CD4-positive, alpha-beta memory T cell (primary cell): ENCODE results near the gene ZBTB7B. TPM values are rescaled to one million over a fixed set of nuclear protein-coding genes. Genes with fewer than 3 reads are reported as not detected.
A peak's percentile ranks its signal among the peaks of the same experiment; 100 is the strongest.

Experiments used
- CTCF ChIA-PET: fragments of 350-600 bp; sonication (Branson Sonifier 250); formaldehyde crosslinking; loops from one replicate; lab custom pipeline; 2021; ENCODE audit warnings: inconsistent platforms; ENCODE audit not compliant: partially characterized antibody; lab: Charles Lee
- POLR2A ChIA-PET: fragments of 350-600 bp; sonication (Branson Sonifier 250); formaldehyde crosslinking; loops from one replicate; lab custom pipeline; 2021; ENCODE audit not compliant: partially characterized antibody; lab: Charles Lee
- DNase-seq, 5 donors: peaks; one replicate each; pipeline versions ENCODE4 v3.0.0 to v3.0.0-alpha.2; 2020 to 2022; ENCODE audit warnings: mixed read lengths in 1 of 5
- H3K27ac ChIP-seq: one replicate; pipeline ENCODE4 v1.7.0; 2013; ENCODE audit warnings: low read depth, low read length
- H3K27me3 ChIP-seq: 2 replicates; pipeline ENCODE4 v1.7.0; 2013; ENCODE audit warnings: mild to moderate bottlenecking, low read length, moderate library complexity; ENCODE audit not compliant: insufficient read depth
- H3K36me3 ChIP-seq: 2 replicates; pipeline ENCODE4 v1.7.0; 2013; ENCODE audit warnings: mild to moderate bottlenecking, low read length, moderate library complexity; ENCODE audit not compliant: insufficient read depth
- H3K4me1 ChIP-seq: 2 replicates; pipeline ENCODE4 v1.7.0; 2013; ENCODE audit warnings: mild to moderate bottlenecking, low read length, moderate library complexity; ENCODE audit not compliant: insufficient read depth
- H3K4me3 ChIP-seq, 2 donors: one replicate each; pipeline ENCODE4 v1.7.0; 2013; ENCODE audit warnings: low read length in 2 of 2, mild to moderate bottlenecking in 1 of 2
- H3K9me3 ChIP-seq, 2 donors: one replicate each; pipeline ENCODE4 v1.7.0; 2013; ENCODE audit warnings: low read length in 2 of 2, control low read depth in 1 of 2; ENCODE audit not compliant: control insufficient read depth in 1 of 2
- H3K27ac Mint-ChIP-seq, 7 donors: one replicate each; pipeline ENCODE4 v1.8.0; 2020 to 2021; ENCODE audit warnings: mixed read lengths in 7 of 7, mild to moderate bottlenecking in 6 of 7, inconsistent platforms in 3 of 7, moderate library complexity in 3 of 7
- H3K27me3 Mint-ChIP-seq, 2 donors: one replicate each; pipeline ENCODE4 v1.8.0; 2020 to 2021; ENCODE audit warnings: mixed read lengths in 2 of 2
- H3K36me3 Mint-ChIP-seq, 2 donors: one replicate each; pipeline ENCODE4 v1.8.0; 2020 to 2021; ENCODE audit warnings: mixed read lengths in 2 of 2, inconsistent platforms in 1 of 2, mild to moderate bottlenecking in 1 of 2
- H3K4me1 Mint-ChIP-seq, 4 donors: one replicate each; pipeline ENCODE4 v1.8.0; 2020 to 2021; ENCODE audit warnings: mixed read lengths in 4 of 4, mild to moderate bottlenecking in 1 of 4
- H3K4me3 Mint-ChIP-seq, 8 donors: one replicate each; pipeline ENCODE4 v1.8.0; 2020 to 2021; ENCODE audit warnings: mixed read lengths in 8 of 8, mild to moderate bottlenecking in 7 of 8, moderate library complexity in 6 of 8, inconsistent platforms in 3 of 8
- H3K9me3 Mint-ChIP-seq, 8 donors: one replicate each; pipeline ENCODE4 v1.8.0; 2020 to 2021; ENCODE audit warnings: mixed read lengths in 8 of 8, mild to moderate bottlenecking in 5 of 8, inconsistent platforms in 3 of 8, moderate library complexity in 1 of 8
- intact Hi-C: fragments of 100-400 bp; cut with micrococcal nuclease; formaldehyde crosslinking; loops from one replicate; pipeline ENCODE4 v1.15.1; 2023
- polyA plus RNA-seq, 2 donors: library from polyadenylated mRNA; unstranded; fragments of 300-500 nt; fragmentation: Illumina TruSeq; gene quantifications; one replicate each; pipeline ENCODE4 v1.2.3, GENCODE V29; 2021
- total RNA-seq, 2 experiments: library from RNA; stranded (reverse); gene quantifications; one replicate each; pipeline ENCODE4 v1.2.3, GENCODE V29; 2021

Gene ZBTB7B
- total and polyA plus RNA-seq, 4 experiments from 2014 or later, result 3.4 to 92.7 (median 48.9) TPM

- POLR2A ChIA-PET, result interaction anchor here (0.5 to 38.9 kb wide), 12 partner anchors 9 to 844 kb away, joined by 3 to 1543 read pairs (median 5); partner anchors contain the start of genes ADAM15, CKS1B, FLAD1 and GON4L
These were observed 11.0 kb downstream of the ZBTB7B start for GRCh38 chr1:155013632-155014031.

DNA sequence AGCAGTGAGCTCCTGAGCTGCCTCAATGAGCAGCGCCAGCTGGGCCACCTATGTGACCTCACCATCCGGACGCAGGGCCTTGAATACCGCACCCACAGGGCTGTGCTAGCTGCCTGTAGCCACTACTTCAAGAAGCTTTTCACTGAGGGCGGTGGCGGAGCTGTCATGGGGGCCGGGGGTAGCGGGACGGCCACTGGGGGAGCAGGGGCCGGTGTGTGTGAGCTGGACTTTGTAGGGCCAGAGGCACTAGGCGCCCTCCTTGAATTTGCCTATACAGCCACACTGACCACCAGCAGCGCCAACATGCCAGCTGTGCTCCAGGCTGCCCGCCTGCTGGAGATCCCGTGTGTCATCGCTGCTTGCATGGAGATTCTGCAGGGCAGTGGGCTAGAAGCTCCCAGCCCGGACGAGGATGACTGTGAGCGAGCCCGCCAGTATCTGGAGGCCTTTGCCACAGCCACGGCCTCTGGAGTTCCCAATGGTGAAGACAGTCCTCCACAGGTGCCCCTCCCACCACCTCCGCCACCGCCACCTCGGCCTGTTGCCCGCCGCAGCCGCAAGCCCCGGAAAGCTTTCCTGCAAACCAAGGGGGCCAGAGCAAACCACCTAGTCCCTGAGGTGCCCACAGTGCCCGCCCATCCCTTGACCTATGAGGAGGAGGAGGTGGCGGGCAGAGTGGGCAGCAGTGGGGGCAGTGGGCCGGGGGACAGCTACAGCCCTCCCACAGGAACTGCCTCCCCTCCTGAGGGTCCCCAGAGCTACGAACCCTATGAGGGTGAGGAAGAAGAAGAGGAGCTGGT is 12.3 kb downstream of the ZBTB7B start:
- Mint-ChIP-seq H3K36me3 (peaks cover 13 to 38% of the 10 kb centered on the region in 2 donors), H3K4me1 (peaks cover 43 to 87% (median 71%) of the 10 kb centered on the region in 4 donors), H3K9me3 (peaks cover 0 to 3% (median 0%) of the 10 kb centered on the region in 8 donors), H3K27me3 (no peaks in the 10 kb centered on the region), H3K27ac (peak overlapping the region; percentile 6 to 96 (median 94)), H3K4me3 (peak overlapping the region in 3 of 8 donors; percentile 20 to 93 (median 54))
- H3K4me3 ChIP-seq, result no peak overlapping the region
- CTCF ChIA-PET, result interaction anchor here (1.2 to 18.7 kb wide), 6 partner anchors 16 to 77 kb away, joined by 4 to 381 read pairs (median 54); partner anchors contain the start of genes CKS1B, FLAD1, LENEP and PBXIP1
- H3K27ac ChIP-seq, result peak overlapping the region; percentile 86
- intact Hi-C loops, result no loop called here
- no peaks in the 10 kb centered on the region for H3K27me3 ChIP-seq
- H3K9me3 ChIP-seq, result no peaks in the 10 kb centered on the region
- POLR2A ChIA-PET, result interaction anchor here (1.0 to 38.9 kb wide), 7 partner anchors 7 to 78 kb away, joined by 3 to 1543 read pairs (median 67); partner anchors contain the start of genes CKS1B, FLAD1, LENEP and PBXIP1
- H3K4me1 ChIP-seq, result peaks cover 88% of the 10 kb centered on the region
- peaks cover 8% of the 10 kb centered on the region for H3K36me3 ChIP-seq
- peak in 1 of 5 donors; percentile 6 for DNase-seq

More at GRCh38 chr1:155013632-155014031, 11.0 kb downstream of the ZBTB7B start:
- peaks cover 37 to 87% (median 62%) of the 10 kb centered on the region in 4 donors for H3K4me1 Mint-ChIP-seq
- peaks cover 0 to 3% (median 0%) of the 10 kb centered on the region in 8 donors for H3K9me3 Mint-ChIP-seq
- peaks cover 8% of the 10 kb centered on the region for H3K36me3 ChIP-seq
- H3K27ac ChIP-seq, result peak overlapping the region; percentile 86
- peak overlapping the region; percentile 90 to 97 (median 94) for H3K27ac Mint-ChIP-seq
- H3K27me3 Mint-ChIP-seq, result no peaks in the 10 kb centered on the region
- peak in 4 of 5 donors; percentile 48 to 64 (median 48) for DNase-seq
- peak overlapping the region; percentile 4 to 23 for H3K4me3 ChIP-seq
- H3K4me3 Mint-ChIP-seq, result peak overlapping the region; percentile 72 to 98 (median 88)
- CTCF ChIA-PET, result interaction anchor here (0.7 to 18.7 kb wide), 5 partner anchors 14 to 77 kb away, joined by 4 to 381 read pairs (median 4); partner anchors contain the start of genes CKS1B, FLAD1, LENEP and PMVK
- H3K9me3 ChIP-seq, result no peaks in the 10 kb centered on the region
- peaks cover 91% of the 10 kb centered on the region for H3K4me1 ChIP-seq
- intact Hi-C loops, result no loop called here
- peaks cover 9 to 43% of the 10 kb centered on the region in 2 donors for H3K36me3 Mint-ChIP-seq
- no peaks in the 10 kb centered on the region for H3K27me3 ChIP-seq

GRCh38 chr1:155015527-155016230 is 13.1 kb downstream of the ZBTB7B start:
- peak overlapping the region; percentile 86 for H3K27ac ChIP-seq
- H3K27ac Mint-ChIP-seq, result peak overlapping the region; percentile 85 to 96 (median 93)
- H3K4me3 ChIP-seq, result peak overlapping the region in 1 of 2 donors; percentile 11
- H3K27me3 ChIP-seq, result no peaks in the 10 kb centered on the region
- peaks cover 8% of the 10 kb centered on the region for H3K36me3 ChIP-seq
- ChIA-PET CTCF (interaction anchor here (1.2 to 18.7 kb wide), 13 partner anchors 8 to 456 kb away, joined by 3 to 381 read pairs (median 26); partner anchors contain the start of genes ADAM15, CKS1B, FLAD1 and LENEP), POLR2A (interaction anchor here (1.8 to 38.9 kb wide), 7 partner anchors 8 to 124 kb away, joined by 4 to 1543 read pairs (median 67); partner anchors contain the start of genes CKS1B, FLAD1, LENEP and PBXIP1)
- no peaks in the 10 kb centered on the region for H3K27me3 Mint-ChIP-seq
- intact Hi-C loops, result no loop called here
- H3K4me3 Mint-ChIP-seq, result peak overlapping the region; percentile 66 to 86 (median 76)
- peak in 2 of 5 donors; percentile 24 to 37 for DNase-seq
- H3K9me3 ChIP-seq, result no peaks in the 10 kb centered on the region
- H3K36me3 Mint-ChIP-seq, result peaks cover 13 to 33% of the 10 kb centered on the region in 2 donors
- H3K4me1 ChIP-seq, result peaks cover 80% of the 10 kb centered on the region
- peaks cover 0 to 3% (median 0%) of the 10 kb centered on the region in 8 donors for H3K9me3 Mint-ChIP-seq
- H3K4me1 Mint-ChIP-seq, result peaks cover 45 to 83% (median 70%) of the 10 kb centered on the region in 4 donors

- Mint-ChIP-seq H3K27ac (peak overlapping the region; percentile 85 to 96 (median 93)), H3K4me3 (peak overlapping the region; percentile 67 to 86 (median 76)), H3K36me3 (peaks cover 13 to 33% of the 10 kb centered on the region in 2 donors), H3K4me1 (peaks cover 45 to 78% (median 67%) of the 10 kb centered on the region in 4 donors), H3K9me3 (peaks cover 0 to 3% (median 0%) of the 10 kb centered on the region in 8 donors), H3K27me3 (no peaks in the 10 kb centered on the region)
- Histone ChIP-seq H3K4me1 (peaks cover 73% of the 10 kb centered on the region), H3K4me3 (peak overlapping the region in 1 of 2 donors; percentile 11), H3K27ac (peak overlapping the region; percentile 86), H3K9me3 (no peaks in the 10 kb centered on the region), H3K27me3 (no peaks in the 10 kb centered on the region), H3K36me3 (peaks cover 8% of the 10 kb centered on the region)
- intact Hi-C loops, result no loop called here
- CTCF ChIA-PET, result interaction anchor here (0.7 to 18.7 kb wide), 16 partner anchors 8 to 456 kb away, joined by 3 to 381 read pairs (median 16); partner anchors contain the start of genes ADAM15, CKS1B, FLAD1 and LENEP
- DNase-seq, result peak in 1 of 5 donors; percentile 38
- POLR2A ChIA-PET, result interaction anchor here (1.5 to 38.9 kb wide), 9 partner anchors 9 to 124 kb away, joined by 4 to 1543 read pairs (median 51); partner anchors contain the start of genes CKS1B, FLAD1, LENEP and PBXIP1
These were observed 13.7 kb downstream of the ZBTB7B start for GRCh38 chr1:155016231-155016831.

DNA sequence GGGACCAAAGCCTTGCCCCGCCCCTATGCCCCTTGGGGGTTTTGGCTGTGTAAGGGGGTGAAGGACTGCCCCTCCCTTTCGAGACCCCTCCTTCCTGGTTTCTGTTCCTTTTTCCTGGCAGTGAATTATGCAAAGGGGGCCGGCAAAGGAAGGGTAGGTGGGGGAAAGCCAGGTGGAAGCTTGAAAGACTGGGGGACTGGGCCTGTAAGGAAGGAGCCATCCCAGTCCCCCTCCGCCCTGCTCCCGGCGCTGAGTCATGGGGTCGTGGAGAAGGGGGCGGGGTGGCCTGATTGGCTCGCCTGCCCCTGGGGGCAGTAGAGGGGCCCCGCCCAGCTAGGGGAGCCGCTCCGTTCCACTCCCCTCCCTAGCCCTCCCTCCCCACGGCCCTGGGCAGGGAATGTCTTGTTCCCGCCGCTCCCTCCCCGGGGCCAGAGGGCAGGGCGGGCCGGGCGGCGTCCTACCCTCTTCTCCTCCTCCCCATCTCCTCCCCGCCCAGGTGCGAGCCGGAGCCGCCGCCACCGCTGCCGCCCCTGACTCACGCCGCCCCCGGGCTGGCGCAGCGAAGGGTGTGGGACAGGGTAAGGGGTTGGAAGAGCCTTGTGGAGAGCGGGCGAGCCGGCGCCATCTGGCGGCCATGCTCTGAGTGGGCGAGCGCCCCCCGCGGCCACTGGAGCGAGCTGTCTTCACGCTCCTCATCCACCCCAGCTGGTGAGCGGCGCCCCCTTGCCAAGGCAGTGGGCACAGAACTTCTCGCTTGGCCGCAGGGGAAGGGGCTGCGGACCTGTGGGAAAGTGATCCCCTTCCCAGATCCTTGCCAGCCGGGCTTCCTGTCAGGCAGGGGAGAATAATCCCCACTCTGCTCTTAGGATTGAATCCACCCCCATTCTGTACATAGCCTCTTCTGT is 14.7 kb downstream of the ZBTB7B start:
- Mint-ChIP-seq H3K27ac (peak overlapping the region; percentile 76 to 94 (median 85)), H3K4me3 (peak overlapping the region in 7 of 8 donors; percentile 58 to 86 (median 74)), H3K36me3 (peaks cover 13 to 31% of the 10 kb centered on the region in 2 donors), H3K4me1 (peaks cover 46 to 71% (median 64%) of the 10 kb centered on the region in 4 donors), H3K27me3 (no peaks in the 10 kb centered on the region), H3K9me3 (peaks cover 0 to 3% (median 0%) of the 10 kb centered on the region in 8 donors)
- DNase-seq, result peak; percentile 88 to 91 (median 89)
- Histone ChIP-seq H3K27me3 (no peaks in the 10 kb centered on the region), H3K4me1 (peaks cover 64% of the 10 kb centered on the region), H3K36me3 (peaks cover 8% of the 10 kb centered on the region), H3K27ac (peak overlapping the region; percentile 86), H3K9me3 (no peaks in the 10 kb centered on the region), H3K4me3 (peak overlapping the region; percentile 11 to 24)
- CTCF ChIA-PET, result interaction anchor here (0.6 to 18.7 kb wide), 31 partner anchors 9 to 536 kb away, joined by 3 to 381 read pairs (median 5); partner anchors contain the start of genes ADAM15, CKS1B, FLAD1 and LENEP
- POLR2A ChIA-PET, result interaction anchor here (0.6 to 38.9 kb wide), 13 partner anchors 10 to 125 kb away, joined by 3 to 1543 read pairs (median 4); partner anchors contain the start of genes ADAM15, CKS1B, FLAD1 and LENEP
- intact Hi-C loops, result loop anchor here (1.0 kb wide), 8 partner anchors 18 to 458 kb away; partner anchors contain the start of genes ADAM15, FLAD1 and PYGO2
